ENCODE data around the gene RAPGEF1. TPM values are rescaled to one million over a fixed set of nuclear protein-coding genes. Genes with fewer than 3 reads are reported as not detected.

RAPGEF1 gene
- total RNA-seq, 2 donors from 2014 or later: 59.7 to 73.0 TPM

DNA sequence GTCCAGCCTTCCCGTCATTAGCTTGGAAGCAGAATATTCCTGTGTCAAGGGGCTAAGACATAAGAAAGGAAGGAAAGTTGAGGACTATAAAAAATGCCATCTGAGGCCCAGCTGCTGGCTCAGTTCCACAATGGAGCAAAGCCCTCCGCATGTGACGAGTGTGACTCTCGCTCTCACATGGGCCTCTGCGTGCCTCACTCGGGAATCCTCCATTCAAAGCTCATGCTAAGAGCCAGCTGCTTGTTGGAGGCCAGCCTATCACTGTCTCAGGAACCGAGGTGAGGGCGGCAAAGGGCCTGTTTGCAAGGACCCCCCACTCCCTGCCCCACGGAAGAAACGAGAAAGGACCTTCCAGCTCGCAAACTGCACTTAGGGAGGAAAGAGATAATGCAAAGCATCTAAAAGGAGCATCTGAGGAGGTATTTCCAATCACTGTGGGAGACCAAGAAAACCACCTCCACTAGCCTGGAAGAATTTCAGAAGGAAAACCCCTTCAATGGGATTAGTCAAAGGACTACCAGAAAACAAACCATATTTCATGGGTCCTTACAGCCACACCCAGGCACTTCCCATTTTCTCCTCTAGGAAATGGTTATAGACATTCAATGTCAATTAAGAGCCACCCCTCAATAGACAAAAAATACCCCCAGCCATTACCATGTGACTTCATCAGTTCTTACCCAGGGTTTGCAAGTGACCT is 99.3 kb downstream of the RAPGEF1 start:
- Histone ChIP-seq H3K36me3 (peaks cover 17% of the 10 kb centered on the region), H3K9me3 (no peaks in the 10 kb centered on the region), H3K4me3 (no peak overlapping the region), H3K27me3 (replicated peaks; ENCODE audit: insufficient read depth) (no peaks in the 10 kb centered on the region), H3K27ac (peak overlapping the region; percentile 9 to 43), H3K4me1 (ENCODE audit: control insufficient read depth in 1 of 2, low read depth in 2 of 2) (peaks cover 12 to 28% of the 10 kb centered on the region in 2 donors)
- ATAC-seq (ENCODE audit: insufficient number of reproducible peaks, low FRiP score, low read depth) (no peak), DNase-seq (ENCODE audit: low spot score) (no peak)
- TF ChIP-seq CTCF (IDR thresholded peaks at IDR 0.05): no peak

- Histone ChIP-seq H3K9me3 (no peaks in the 10 kb centered on the region), H3K36me3 (peaks cover 14% of the 10 kb centered on the region), H3K27ac (peak overlapping the region in 1 of 2 donors; percentile 9), H3K4me1 (ENCODE audit: control insufficient read depth in 1 of 2, low read depth in 2 of 2) (peaks cover 17 to 35% of the 10 kb centered on the region in 2 donors), H3K4me3 (no peak overlapping the region), H3K27me3 (replicated peaks; ENCODE audit: insufficient read depth) (no peaks in the 10 kb centered on the region)
- DNase-seq (ENCODE audit: low spot score) (no peak), ATAC-seq (ENCODE audit: insufficient number of reproducible peaks, low FRiP score, low read depth) (no peak)
- no peak for TF ChIP-seq CTCF (IDR thresholded peaks at IDR 0.05)
These were observed 100.0 kb downstream of the RAPGEF1 start for GRCh38 chr9:131639769-131640437.

DNA sequence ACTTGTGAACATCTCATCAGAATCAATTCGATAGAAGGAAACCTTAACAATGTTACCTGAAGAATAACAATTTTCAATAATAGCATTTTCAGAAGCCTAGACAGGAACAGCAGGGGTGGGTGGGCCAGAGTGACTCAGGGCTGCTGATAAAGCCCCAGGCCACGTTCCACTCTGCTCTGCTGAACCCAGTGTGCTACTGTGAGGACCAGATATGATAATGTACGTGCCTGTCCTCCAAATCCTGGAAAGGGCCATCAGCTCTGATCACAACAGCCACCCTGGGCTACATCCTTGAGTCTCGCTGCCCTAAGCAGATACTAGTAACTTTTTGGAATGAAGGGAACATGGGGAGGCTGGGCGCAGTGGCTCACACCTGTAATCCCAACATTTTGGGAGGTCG is 103.3 kb downstream of the RAPGEF1 start:
- Histone ChIP-seq H3K27me3 (replicated peaks; ENCODE audit: insufficient read depth) (no peaks in the 10 kb centered on the region), H3K27ac (peak overlapping the region; percentile 50 to 84)

GRCh38 chr9:131635892-131636291 is 104.0 kb downstream of the RAPGEF1 start:
- Histone ChIP-seq H3K9me3 (no peaks in the 10 kb centered on the region), H3K4me1 (ENCODE audit: control insufficient read depth in 1 of 2, low read depth in 2 of 2) (peaks cover 15 to 22% of the 10 kb centered on the region in 2 donors), H3K4me3 (no peak overlapping the region), H3K27ac (peak overlapping the region; percentile 50 to 84), H3K36me3 (peaks cover 3% of the 10 kb centered on the region), H3K27me3 (replicated peaks; ENCODE audit: insufficient read depth) (no peaks in the 10 kb centered on the region)
- TF ChIP-seq CTCF (IDR thresholded peaks at IDR 0.05): no peak
- ATAC-seq (ENCODE audit: insufficient number of reproducible peaks, low FRiP score, low read depth): no peak
- no peak for DNase-seq (ENCODE audit: low spot score)

More for the DNA sequence above, 103.3 kb downstream of the RAPGEF1 start:
- DNase-seq (ENCODE audit: low spot score): no peak
- no peak for ATAC-seq (ENCODE audit: insufficient number of reproducible peaks, low FRiP score, low read depth)
- H3K36me3 ChIP-seq: peaks cover 3% of the 10 kb centered on the region
- no peak for TF ChIP-seq CTCF (IDR thresholded peaks at IDR 0.05)
- H3K9me3 ChIP-seq: no peaks in the 10 kb centered on the region
- no peak overlapping the region for H3K4me3 ChIP-seq
- peaks cover 20 to 29% of the 10 kb centered on the region in 2 donors for H3K4me1 ChIP-seq (ENCODE audit: control insufficient read depth in 1 of 2, low read depth in 2 of 2)

DNA sequence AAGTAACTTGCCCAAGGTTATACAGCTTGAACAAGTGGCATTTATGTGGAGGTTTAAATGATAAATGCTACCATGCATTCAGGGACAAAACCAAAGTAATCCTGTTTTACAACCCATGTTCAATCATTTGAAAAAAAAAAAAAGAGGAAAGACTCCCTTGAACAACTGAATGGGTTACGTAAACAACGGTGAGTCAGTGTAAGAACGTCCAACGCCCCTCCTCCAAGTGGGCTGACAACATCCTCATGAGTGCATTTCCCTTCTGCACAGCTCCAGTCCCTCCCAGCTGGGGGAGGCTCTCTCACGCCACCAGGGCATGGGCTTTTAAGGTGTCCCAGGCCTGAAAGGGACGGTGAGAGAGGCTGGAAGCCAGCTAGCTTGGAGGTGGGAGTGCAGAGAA is 104.6 kb downstream of the RAPGEF1 start:
- Histone ChIP-seq H3K9me3 (no peaks in the 10 kb centered on the region), H3K4me3 (no peak overlapping the region), H3K36me3 (peaks cover 3% of the 10 kb centered on the region), H3K27ac (peak overlapping the region; percentile 55 to 84), H3K4me1 (ENCODE audit: control insufficient read depth in 1 of 2, low read depth in 2 of 2) (peaks cover 15 to 16% of the 10 kb centered on the region in 2 donors), H3K27me3 (replicated peaks; ENCODE audit: insufficient read depth) (no peaks in the 10 kb centered on the region)
- TF ChIP-seq CTCF (IDR thresholded peaks at IDR 0.05): no peak
- peak; percentile 75 for DNase-seq (ENCODE audit: low spot score)
- peak; percentile 94 for ATAC-seq (ENCODE audit: insufficient number of reproducible peaks, low FRiP score, low read depth)

All from thoracic aorta (tissue), 2 donors.